HG03520 (cell line): ENCODE measurements around the gene NFATC1.

Source experiments
- ATAC-seq: cut with Tn5 transposase; IDR thresholded peaks from one replicate; pipeline ENCODE4 v1.9.1; 2021; ENCODE audit warnings: mild to moderate bottlenecking, moderate library complexity; ENCODE audit not compliant: unreplicated experiment

Gene NFATC1

DNA sequence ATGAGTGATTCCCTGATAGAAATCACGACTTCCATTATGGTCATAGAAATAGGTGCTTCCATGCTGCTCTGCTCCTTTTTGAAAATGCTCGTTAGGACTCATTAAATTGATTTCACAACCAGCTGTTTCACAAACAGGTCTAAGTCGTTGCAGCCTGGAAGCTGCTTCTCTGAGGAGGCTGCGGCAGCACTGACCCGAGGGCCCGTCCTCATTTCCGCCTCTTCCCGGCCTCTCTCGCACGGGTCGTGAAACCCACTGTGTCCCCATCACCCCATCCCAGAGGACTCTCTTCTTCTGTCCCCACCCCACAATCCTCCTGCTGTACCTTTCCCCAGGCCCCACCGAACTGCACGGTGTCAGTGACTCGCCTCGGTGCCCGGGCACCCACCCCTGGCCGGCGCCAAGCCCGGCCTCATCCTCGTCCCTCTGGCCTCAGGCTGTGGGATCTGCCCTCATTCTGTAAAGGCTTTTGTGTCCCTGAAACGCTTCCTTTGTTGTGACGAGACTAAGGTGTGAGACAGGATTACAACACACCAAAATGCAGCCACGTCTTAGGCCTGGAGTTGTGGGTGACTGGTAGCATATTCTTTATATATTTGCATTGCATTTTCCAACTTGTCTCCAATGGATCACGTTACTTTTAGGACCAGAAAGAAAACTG lies 171.2 kb downstream of the NFATC1 start:
- ATAC-seq: no peak

GRCh38 chr18:79567481-79568147 lies 171.9 kb downstream of the NFATC1 start:
- ATAC-seq: no peak

GRCh38 chr18:79568543-79569205 lies 172.9 kb downstream of the NFATC1 start:
- ATAC-seq: no peak

GRCh38 chr18:79569720-79570119 lies 174.0 kb downstream of the NFATC1 start:
- ATAC-seq: no peak

DNA sequence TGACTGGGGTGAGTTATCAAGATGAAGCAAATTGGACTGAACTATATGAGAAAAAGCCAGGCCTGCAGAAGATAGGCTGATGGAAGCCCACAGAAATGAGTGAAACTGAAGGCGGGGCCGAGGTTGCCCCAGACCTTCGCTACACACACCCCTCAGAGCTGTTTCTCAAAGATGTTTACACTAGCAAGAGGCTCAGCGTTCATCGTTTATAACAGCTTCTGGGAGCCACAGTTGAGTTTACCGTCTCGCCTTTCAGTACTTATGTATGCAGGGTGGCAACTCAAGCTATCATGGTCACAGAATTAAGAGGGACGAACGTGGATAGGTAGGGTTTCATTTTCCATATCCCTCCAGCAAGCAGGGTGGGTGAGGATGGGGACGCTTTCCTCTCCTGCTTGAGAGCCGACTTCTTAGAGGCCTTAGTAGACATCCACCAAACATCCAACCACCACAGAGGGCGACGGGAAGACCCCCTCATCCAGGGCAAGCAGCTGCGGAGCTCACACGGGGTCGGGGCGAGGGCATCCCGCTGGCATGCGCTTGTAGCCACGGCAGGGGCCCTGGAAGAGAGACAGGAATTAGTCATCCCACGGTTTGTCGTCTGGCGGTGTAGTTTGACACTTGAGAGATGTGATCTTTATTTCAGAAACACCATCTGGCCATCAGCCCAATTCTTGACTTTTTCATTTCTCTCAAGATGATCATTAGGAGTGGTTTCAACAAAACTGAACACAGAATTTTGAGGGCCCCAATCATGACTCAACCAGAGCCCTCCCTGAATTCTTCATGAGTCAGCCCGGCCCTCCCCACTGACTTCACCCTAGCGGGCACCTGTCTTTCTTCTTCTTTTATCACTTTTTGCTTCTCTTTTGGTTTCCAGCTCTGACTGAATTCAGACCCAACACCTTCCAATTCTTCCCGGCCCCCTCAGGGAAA lies 174.8 kb downstream of the NFATC1 start:
- no peak for ATAC-seq

GRCh38 chr18:79571211-79572092 lies 175.7 kb downstream of the NFATC1 start:
- ATAC-seq: no peak

DNA sequence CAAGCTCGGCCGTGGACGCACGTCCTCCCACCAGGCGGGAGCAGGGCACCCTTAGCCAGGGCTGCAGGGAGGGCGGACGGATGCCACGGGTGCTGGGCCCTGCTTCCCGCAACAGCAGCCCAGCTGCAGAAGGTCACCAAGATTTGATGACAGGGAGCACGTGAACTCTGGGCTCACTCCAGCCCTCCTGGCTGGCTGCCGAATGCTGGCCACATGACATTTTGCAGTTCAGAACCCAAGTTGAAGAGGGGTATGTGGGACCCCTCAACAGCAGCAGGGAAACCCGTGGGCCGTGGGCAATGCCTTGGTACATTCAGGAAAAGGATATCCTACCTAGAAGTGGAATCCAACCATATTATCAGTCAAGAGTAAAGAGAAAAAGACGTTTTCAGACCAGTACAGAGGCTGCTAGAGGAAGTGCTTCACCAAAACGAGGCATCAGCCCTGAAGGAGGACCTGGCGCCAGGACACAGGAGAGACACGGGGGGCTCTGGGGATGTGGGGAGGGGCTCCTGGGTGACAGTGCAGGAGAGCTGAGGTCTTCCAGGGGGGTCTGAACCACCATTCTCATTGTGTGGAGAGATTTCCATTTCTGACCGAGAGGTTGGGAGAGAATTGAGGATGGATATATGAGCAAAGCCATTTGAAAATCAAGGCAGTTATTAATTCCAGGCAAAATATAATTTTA lies 176.5 kb downstream of the NFATC1 start:
- no peak for ATAC-seq

GRCh38 chr18:79572848-79573451 lies 177.2 kb downstream of the NFATC1 start:
- ATAC-seq: no peak

DNA sequence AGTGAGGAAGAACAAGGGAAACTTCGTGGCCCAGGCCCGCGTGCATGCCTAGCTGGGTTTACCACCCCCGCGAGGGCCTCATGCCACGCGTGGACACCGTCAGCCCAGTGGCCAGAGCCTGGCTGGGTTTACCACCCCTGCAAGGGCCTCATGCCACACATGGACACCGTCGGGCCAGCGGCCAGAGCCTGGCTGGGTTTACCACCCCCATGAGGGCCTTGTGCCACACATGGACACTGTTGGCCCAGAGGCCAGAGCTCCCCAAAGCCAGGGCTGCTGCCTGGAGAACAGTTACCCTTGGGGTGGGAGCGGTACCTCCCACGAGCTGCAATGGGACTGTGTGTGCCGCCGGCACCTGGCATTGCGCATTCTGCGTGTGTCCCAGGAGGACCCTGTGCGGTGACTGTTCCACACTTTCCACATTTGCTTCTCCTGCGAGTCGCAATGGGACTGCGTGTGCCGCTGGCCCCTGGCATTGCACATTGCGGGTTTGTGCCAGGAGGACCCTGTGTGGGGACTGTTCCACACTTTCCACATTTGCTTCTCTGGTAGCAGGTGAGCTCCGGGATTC lies 178.3 kb downstream of the NFATC1 start:
- no peak for ATAC-seq

GRCh38 chr18:79574938-79575525 lies 179.3 kb downstream of the NFATC1 start:
- ATAC-seq: no peak

DNA sequence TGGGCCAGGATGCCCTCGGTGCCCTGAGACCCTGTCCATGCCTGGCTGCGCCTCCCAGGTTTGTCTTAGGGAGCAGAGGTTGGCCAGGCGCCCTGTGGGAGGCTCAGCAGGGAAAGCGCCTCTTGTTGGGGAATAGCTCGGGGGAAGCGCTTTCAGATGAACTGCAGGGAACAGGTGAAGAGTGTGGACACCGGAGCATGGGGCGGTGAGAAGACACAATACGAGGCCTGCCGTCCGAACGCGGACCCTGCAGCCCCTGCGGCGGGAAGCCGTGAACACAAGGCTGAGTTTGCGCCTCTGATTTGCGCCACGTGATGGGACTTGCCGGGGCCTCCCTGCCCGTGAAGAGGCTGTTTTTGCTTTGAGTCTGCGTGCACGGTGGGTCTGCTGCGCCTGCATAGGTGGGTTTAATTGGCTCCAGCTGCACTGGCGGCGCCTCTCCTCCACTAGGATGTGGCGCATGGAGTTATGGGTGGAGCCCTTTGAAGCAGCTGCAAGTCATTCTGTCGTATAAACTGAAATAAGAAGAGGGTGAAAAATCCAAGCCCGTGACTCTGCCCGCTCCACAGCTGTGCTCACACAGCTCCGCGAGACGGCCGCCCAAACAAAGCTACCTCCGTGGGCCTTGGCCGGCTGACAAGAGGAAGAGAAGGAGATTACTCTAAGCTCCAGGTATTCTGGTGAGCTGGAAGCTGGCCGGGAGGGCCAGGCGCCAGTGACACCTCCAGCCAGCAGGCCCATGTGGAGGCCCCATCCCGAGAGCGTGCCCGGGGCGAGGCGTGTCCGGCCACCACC lies 180.4 kb downstream of the NFATC1 start:
- no peak for ATAC-seq

DNA sequence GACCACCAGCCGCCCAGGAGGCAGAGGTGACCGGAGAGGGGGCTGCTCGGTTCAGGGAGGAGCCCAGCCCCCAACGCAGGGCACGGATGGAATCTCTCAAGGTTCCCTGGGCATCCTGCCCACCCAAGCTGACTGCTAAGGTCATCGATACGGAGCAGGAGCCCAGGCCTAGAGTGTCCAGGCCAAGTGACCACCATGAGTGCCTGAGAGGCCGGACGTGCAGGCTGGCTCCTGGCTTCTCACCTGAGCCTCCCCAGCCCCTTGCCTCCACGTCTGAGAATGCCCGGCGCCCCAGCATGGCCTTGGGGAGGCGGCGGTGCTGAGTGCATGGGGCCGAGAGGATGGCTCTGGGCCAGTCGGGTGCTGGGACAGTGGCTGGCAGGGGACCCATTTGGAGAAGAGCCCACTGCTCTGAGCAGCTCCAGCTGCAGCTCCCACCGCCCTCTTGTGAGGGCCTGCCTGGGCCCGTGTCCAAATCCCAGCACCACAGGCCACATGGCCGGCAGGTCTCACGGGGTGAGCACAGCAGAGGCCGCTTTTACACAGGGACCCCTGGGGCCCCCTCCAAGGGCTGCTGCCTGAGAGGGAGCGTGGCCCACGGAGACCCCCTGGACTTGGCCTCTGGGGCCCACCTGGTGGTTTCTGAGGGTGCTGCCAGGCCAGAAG lies 181.1 kb downstream of the NFATC1 start:
- no peak for ATAC-seq

DNA sequence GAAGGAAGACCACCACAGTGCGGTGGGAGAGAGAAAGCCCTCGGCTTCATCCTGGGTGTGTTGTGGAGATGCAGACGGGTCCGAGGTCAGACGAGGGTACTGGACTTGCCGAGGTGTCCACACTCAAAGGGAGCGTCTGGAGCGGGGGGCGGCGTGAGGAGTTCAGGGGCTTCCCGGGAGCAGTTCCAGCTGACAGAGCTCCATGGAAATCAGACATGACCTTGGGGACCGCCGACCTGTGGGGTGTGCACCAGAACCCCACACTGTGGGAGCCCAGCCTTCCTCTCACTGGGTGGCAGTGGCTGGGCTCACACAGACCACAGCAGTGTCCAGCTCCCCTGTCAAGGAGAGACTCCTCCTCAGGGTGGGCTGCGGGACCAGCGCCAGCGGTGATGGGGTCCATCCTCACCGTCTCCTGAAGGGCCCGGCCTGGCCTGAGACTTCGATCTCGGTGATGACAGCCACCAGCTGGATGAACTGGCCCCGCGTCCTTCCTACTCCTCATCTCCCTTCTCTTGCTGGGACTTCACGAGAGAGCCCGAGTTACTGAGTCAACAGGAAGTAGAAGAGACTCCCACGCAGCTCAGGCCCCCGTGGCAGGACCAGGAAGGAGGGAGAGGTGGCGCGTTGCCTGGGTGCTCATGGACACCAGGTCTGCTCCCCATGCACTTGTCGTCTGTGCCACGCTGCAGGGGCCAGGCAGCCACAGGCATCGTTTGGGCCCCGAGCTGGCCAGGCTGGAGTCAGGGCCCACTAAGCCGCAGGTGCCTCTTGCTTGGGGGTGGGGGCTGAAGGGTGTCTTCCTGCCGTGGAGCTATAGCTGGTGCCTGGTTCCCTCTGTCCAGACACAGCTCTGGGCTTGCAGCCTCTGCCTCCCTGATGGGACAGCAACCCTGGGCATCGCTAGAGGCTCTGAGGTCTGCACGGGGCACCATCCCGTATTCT lies 182.0 kb downstream of the NFATC1 start:
- ATAC-seq: no peak

GRCh38 chr18:79578396-79579260 lies 182.9 kb downstream of the NFATC1 start:
- ATAC-seq: no peak
